GM19240 (cell line): ENCODE results near the gene ANKRD55.
"Not testable (repeated sequence)": the region's sequence is repeated elsewhere in the genome, so short reads cannot be mapped to it uniquely, and the experiment has no call there.

Experiments used
- DNase-seq: peaks from one replicate; pipeline ENCODE4 v3.0.0; 2011; ENCODE audit warnings: low spot score; ENCODE audit not compliant: insufficient read length

The ANKRD55 gene

DNA sequence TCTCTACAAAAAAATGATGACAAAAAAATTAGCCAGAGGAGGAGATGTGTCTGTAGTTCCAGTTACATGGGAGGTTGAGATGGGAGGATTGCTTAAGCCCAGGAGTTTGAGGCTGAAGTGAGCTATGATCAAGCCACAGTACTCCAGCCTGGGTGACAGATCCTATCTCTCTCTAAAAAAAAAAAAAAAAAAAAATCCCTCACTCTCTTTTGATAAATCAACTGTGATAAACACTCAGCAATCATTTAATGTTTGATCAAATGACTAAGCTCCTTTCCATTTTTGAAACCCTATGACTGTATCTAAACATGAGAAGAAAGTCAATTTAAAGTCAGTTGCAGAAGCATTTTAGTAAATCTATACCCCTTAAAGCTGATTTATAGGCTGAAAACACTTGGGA lies 126.3 kb downstream of the ANKRD55 start:
- DNase-seq = no peak

DNA sequence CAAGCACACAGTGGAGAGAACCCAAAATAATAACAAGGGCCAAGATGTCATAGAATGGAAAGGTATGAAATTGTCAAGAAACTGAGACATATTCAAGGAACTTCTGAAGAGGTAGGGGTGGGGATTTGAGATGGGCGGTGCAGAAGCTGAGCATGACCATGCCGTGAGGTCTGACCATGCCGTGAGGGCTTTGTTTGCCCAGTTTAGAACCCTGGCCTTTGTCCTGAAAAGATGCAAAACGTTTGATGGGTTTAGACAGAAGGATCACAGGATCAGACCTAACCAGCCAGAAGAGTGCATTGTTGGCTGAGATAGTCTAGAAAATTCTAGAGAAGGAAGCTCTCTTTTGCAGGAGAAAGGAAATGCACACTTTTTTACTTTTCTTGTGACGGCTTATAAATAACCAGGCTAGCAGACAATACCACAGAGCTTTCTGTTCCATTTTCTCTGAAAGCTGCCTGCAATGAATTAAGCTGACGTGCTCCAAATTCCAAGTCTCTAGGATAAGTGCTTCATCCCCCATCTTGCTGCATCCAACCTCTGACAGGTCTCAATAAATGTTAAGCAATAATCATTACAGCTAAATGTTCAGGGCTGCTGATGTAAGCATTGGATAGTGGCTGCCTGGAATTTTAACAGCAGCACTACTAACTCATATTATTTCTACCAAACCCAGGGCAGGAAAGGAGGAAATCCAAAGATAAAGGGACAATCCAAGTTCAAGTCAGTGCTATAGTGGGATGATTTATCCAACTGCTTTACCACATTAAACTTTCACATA lies 127.4 kb downstream of the ANKRD55 start:
- DNase-seq = no peak

- no peak for DNase-seq
These were observed 130.2 kb downstream of the ANKRD55 start for GRCh38 chr5:56102889-56103288.

DNA sequence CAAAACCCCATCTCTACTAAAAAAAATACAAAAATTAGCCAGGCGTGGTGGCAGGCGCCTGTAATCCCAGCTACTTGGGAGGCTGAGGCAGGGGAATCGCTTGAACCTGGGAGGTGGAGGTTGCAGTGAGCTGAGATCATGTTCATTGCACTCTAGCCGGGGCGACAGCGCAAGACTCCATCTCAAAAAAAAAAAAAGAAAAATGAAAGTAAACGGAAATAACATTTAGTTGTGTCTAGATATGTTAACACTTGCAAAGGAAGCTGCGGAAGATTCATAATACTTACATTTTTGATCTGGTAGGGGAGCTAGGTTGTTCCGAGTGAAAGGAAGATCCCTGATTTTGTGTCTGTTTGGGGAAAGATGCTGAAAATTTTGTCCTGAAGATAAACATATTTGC lies 130.9 kb downstream of the ANKRD55 start:
- DNase-seq = not testable (repeated sequence)

- no peak for DNase-seq
These were observed 131.9 kb downstream of the ANKRD55 start for GRCh38 chr5:56101180-56101579.

DNA sequence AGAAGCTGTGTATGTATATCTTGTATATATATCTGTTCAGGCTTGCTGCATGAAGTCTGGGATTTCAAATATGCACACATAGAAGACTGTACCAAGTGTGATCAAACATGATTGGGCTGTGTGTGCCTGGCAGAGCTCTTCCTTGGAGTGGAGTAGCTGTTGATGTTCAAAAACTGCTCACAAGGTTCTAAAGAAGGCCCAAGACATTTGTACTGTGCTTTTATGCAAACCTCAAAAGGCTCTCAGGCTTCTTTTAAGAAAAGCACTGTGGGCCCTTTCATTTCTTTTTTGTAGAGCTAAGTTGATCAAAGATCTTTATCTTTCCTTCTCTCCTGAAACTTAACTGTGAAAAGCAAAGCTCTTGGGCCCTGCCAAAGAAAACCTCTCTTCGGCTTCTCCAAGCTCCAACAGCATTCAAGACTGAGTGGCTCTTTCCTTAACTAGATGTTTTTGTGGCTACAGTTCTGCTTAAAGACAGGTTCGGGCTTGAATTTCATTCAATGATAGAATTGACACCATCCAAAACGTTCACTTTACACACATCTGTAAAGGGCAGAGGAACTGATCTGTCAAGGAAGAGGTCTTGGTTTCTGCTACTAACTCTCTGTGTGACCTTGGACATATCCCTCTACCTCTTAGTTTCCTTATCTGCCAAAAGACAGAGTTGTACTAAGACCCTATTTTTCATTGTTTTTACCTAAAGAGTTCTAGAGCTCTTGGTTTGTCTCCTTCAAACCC lies 132.5 kb downstream of the ANKRD55 start:
- DNase-seq = no peak

- DNase-seq = no peak
These were observed 133.8 kb downstream of the ANKRD55 start for GRCh38 chr5:56099346-56099745.

- no peak for DNase-seq
These were observed 136.1 kb downstream of the ANKRD55 start for GRCh38 chr5:56097055-56097454.

DNA sequence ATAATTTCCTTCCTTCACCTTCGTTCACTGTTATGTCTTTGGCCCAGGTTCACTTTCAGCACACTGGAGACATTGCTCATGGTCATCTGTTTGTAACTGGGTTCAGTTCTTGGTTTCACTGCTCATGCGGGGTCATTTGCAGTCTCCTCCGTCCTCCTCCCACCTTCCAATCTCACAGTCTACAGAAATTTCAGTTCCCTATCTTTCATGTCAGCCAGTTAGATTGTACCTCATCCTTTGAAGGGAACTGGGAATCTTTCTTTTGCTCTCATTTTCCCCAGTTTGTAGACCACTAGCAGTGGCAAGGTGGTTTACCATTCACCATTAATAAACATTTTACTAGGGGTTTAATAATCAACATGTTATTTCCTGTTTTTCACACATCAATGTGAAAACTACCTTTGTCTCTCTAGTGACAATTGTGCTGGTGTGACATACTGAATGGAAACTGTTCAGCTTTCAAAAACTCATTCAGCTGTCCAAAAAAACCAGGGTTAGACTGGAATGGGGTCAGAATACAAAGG lies 137.5 kb downstream of the ANKRD55 start:
- DNase-seq = no peak

DNA sequence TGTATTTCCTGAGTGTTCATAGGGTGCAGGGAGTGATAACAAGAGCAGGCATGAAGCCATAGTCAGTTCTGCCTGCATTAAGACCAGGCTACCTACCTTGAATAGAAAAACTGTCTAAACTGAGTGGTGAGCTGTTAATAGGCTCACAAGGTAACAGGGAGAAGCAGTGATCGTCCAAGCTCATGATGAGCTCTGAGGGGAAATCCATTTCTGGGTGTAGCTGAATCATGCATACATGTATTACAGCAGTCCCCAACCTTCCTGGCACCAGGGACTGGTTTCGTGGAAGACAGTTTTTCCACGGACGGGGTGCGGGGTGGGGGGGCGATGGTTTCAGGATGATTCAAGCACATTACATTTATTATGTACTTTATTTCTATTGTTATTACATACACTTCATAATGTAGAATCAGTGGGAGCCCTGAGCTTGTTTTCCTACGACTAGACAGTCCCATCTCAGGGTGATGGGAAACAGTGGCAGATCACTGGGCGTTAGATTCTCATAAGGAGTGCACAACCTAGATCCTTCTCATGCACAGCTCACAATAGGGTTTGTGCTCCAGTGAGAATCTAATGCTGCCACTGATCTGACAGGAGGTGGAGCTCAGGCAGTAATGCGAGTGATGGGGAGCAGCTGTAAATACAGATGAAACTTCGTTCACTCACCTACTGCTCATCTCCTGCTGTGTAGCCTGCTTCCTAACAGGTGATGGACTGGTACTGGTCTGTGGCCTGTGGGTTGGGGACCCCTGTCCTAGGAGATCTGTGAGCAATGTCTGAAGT lies 138.4 kb downstream of the ANKRD55 start:
- DNase-seq = no peak

DNA sequence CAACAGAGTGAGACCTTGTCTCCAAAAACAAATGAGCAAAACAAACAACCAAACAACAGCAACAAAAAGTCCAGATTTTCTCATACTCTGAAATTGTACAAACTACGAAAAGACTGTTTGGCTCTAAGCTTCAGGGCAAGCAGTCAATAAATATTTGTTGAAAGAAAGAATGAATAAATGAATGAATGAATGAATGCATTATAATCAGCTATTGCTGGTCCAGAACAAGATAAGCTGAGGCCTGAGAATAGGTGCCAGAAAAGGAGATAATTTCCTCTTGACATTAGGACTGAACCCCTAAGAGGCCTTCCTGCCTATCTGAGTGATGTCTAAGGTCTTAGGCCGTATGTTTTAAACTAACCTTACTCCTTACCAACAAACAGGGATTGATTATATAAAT lies 139.2 kb downstream of the ANKRD55 start:
- no peak for DNase-seq

DNA sequence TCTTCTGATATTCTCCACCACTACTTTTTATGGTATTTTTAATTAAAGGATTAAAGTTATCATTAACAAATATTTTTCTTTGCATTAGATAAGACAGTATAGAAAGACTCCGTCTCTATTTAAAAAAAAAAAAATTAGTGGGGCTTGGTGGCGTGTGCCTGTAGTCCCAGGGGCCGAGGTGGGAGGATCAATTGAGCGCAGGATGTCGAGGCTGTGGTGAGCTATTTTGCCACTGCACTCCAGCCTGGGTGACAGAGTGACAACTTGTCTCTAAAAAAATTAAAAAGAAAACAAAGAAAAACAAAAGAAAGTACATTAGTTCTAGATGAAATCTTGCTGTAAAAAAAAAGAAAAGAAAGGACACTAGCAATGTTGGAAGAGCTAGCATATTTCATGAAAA lies 141.0 kb downstream of the ANKRD55 start:
- no peak for DNase-seq

DNA sequence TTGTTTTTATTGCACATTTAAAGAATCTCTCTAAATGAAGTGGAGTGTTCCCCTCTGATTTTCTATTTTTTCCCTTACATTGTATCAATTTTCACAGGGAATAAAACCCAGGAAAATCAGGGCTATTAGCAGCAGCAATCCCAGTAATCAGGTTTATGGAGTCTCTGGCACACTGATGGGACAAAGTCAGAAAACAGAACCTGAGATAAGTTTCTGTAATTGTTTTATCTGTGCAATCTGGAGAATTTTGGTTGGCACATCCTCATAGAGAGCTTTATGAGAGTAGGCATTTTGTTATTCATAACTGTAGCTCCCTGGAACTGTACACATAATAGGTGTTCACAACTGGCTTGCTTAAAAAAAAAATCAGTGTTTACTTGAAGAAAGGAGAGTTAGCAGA lies 141.5 kb downstream of the ANKRD55 start:
- no peak for DNase-seq

GRCh38 chr5:56090793-56091460 lies 142.2 kb downstream of the ANKRD55 start:
- DNase-seq = no peak

DNA sequence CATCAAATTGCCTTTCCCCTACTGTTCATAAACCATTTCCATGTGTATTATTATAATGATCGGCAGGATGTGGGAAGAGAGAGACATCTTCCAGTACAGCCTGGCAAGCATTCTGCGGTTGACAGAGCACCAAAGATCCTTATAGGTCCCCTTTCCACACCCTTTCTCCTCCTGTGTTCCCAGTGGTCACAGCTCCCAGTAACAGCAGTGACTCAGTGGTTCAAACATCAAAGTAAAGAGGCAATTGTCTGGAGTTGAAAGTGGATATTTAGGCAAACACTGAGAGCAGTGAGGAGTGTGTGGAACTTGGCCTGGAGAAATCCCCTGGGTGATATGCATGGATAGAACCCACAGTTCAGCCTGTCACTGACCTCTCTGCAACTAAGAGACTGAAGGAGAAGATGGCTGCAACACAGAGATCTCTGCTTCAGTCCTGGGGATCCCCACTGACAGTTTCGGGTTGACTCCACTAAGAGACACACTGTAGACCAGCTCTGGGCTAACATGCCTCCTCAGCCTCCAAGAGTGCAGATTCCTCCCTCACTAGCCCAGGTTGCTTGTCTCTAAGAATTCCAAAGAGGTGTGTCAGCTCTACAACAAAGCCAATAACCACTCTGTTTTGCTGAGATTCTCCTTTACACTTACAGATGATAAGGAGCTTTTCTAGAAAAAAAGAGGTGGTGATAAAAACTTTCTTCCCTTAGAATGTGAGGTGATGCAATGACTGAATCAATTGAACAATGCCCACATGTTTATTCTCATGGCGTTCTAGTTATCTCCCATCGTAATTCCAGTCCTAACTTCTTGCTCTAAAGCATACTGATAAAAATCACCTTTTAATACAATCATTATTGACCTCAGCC lies 143.9 kb downstream of the ANKRD55 start:
- peak; percentile 48 for DNase-seq

DNA sequence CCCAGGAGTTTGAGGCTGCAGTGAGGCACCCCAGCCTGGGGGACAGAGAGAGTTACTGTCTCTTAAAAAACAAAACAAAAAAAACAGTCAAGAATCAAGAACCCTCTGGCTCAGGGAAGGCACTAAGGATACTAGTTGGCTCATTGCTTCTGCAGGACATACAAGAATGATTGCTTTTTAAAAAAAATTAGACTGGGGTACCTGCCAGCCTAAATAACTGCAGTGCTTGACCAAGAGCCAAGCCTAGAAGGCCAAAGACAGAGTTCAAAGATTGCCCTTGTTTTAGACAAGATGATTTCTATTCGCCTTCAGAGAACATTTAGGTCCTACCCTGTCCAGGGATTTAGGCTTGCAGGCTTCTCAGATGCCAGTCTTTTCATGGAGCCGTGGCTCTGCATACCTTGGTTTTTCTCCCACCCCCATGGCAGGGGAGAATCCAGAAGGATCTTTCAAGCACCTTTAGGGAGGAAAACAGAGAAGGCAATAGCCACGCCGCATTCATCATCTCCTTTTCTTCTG lies 144.6 kb downstream of the ANKRD55 start:
- DNase-seq = no peak

DNA sequence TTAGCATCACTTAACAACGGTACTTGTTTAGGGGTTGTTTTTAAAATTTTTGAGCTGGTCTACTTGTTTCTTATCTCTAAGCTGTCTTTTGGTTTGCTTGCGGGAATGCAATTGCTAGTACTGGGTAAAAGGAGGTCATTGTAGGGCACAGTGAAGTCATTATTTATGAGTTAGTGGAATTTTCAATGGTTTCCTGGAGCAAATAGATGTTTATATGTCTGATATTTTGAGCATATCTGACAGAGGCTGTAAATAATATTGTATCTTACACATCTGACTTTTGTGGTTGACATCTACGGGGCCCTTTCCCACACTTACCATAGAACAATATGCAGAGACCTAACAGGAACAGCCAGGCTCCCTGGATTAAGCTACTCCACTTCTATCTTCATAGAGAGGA lies 147.9 kb downstream of the ANKRD55 start:
- no peak for DNase-seq

- DNase-seq = no peak
These were observed 149.8 kb downstream of the ANKRD55 start for GRCh38 chr5:56083286-56083854.

DNA sequence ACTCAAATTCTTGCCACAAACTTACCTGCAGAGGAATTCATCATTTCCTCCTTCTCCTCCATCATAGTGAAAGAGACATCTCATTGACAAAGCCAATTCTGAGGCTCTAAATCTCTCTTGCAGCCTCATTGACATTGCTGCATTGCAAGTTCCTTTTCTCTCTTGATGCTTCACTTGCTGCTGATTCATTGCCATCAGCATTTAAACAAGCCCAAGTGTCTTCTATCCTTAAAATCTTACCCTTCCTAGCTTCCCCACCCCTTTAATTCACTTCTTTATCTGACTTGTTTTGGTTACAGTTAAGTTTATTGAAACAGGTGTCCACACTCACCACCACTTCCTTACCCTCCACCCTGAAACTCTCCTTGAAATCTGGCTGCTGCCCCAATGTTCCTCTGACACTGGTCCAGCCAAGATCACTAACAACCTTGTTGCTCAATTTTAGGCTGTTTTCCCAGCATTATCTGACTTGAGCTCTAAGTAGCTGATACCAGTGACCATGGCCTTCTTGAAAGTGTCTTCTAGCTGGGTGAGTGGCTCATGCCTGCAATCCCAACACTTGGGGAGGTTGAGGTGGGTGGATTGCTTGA lies 152.0 kb downstream of the ANKRD55 start:
- not testable (repeated sequence) for DNase-seq
